Measurements from ENCODE around the gene ADAMTS14.

DNA sequence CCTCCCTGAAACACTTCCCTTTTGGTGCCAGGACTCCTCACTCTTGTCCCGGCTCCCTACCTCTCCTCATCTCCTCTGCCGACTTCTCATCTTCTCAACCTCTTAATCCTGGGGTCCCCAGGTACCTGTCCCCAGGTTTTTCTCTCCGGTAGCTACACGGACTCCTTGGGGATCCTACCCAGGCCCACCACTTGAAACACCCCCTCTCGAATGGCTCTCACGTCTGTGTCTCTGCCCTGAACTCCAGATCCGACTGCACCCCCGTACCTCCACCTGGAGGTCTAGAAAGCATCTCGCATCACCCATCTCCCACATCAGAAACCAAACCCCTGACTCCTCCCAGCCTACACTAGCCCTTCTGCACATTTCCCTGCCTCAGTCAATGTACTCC, 108.1 kb downstream of the ADAMTS14 start:
- TF ChIP-seq ISL1 (CRISPR knock-in tag; IDR thresholded peaks at IDR 0.05) = no peak
- TF ChIP-seq, protein P1, sequence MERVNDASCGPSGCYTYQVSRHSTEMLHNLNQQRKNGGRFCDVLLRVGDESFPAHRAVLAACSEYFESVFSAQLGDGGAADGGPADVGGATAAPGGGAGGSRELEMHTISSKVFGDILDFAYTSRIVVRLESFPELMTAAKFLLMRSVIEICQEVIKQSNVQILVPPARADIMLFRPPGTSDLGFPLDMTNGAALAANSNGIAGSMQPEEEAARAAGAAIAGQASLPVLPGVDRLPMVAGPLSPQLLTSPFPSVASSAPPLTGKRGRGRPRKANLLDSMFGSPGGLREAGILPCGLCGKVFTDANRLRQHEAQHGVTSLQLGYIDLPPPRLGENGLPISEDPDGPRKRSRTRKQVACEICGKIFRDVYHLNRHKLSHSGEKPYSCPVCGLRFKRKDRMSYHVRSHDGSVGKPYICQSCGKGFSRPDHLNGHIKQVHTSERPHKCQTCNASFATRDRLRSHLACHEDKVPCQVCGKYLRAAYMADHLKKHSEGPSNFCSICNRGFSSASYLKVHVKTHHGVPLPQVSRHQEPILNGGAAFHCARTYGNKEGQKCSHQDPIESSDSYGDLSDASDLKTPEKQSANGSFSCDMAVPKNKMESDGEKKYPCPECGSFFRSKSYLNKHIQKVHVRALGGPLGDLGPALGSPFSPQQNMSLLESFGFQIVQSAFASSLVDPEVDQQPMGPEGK (CRISPR knock-in tag; IDR thresholded peaks at IDR 0.05; ENCODE audit: borderline replicate concordance) = no peak
- no peak for TF ChIP-seq RARB (CRISPR knock-in tag; IDR thresholded peaks at IDR 0.05)
- TF ChIP-seq, protein P2, sequence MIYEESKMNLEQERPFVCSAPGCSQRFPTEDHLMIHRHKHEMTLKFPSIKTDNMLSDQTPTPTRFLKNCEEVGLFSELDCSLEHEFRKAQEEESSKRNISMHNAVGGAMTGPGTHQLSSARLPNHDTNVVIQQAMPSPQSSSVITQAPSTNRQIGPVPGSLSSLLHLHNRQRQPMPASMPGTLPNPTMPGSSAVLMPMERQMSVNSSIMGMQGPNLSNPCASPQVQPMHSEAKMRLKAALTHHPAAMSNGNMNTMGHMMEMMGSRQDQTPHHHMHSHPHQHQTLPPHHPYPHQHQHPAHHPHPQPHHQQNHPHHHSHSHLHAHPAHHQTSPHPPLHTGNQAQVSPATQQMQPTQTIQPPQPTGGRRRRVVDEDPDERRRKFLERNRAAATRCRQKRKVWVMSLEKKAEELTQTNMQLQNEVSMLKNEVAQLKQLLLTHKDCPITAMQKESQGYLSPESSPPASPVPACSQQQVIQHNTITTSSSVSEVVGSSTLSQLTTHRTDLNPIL (CRISPR knock-in tag; IDR thresholded peaks at IDR 0.05; ENCODE audit: low read depth) = no peak
- TF ChIP-seq ZFP30 (CRISPR knock-in tag; IDR thresholded peaks at IDR 0.05) = no peak
- no peak for TF ChIP-seq ZNF565 (CRISPR knock-in tag; conservative IDR thresholded peaks at IDR 0.05; ENCODE audit: low read depth)
- TF ChIP-seq, protein P3, sequence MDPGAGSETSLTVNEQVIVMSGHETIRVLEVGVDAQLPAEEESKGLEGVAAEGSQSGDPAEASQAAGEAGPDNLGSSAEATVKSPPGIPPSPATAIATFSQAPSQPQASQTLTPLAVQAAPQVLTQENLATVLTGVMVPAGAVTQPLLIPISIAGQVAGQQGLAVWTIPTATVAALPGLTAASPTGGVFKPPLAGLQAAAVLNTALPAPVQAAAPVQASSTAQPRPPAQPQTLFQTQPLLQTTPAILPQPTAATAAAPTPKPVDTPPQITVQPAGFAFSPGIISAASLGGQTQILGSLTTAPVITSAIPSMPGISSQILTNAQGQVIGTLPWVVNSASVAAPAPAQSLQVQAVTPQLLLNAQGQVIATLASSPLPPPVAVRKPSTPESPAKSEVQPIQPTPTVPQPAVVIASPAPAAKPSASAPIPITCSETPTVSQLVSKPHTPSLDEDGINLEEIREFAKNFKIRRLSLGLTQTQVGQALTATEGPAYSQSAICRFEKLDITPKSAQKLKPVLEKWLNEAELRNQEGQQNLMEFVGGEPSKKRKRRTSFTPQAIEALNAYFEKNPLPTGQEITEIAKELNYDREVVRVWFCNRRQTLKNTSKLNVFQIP (CRISPR knock-in tag; IDR thresholded peaks at IDR 0.05; ENCODE audit: borderline replicate concordance, low read depth) = no peak
- no peak for TF ChIP-seq ZFP3 (CRISPR knock-in tag; IDR thresholded peaks at IDR 0.05)
- TF ChIP-seq TCF4 (CRISPR knock-in tag; IDR thresholded peaks at IDR 0.05; ENCODE audit: borderline replicate concordance) = no peak
- no peak for TF ChIP-seq SNAI2 (CRISPR knock-in tag; IDR thresholded peaks at IDR 0.05)

All from SK-N-SH treated with all-trans-retinoic acid at 6 μM for 48 hours (cell line).